Bronchus fibroblast of lung (primary cell): ENCODE measurements around the gene GCHFR. TPM values are rescaled to one million over a fixed set of nuclear protein-coding genes. Genes with fewer than 3 reads are reported as not detected.

Source experiments
- total RNA-seq: library from RNA; depleted of rRNA; stranded (reverse); fragments of >200 nt; gene quantifications from 2 replicates; pipeline ENCODE4 v1.2.3, GENCODE V29; 2015

GCHFR gene
- 4.2 and 4.8 TPM in 2 replicates for total RNA-seq

GRCh38 chr15:40763801-40764628, at the start of gene GCHFR:
GCHFR (plus strand) TSS chr15:40764068; CDS start chr15:40764181, 113 bp downstream.

GRCh38 chr15:40754883-40755811, 8.7 kb upstream of the GCHFR start, which contains the start of gene RMDN3:
RMDN3 (minus strand) TSS chr15:40755254; CDS start chr15:40754783, 471 bp downstream.

GRCh38 chr15:40769274-40770146, 5.6 kb downstream of the GCHFR start, which contains the start of gene C15orf62:
C15orf62 (plus strand) TSS chr15:40769980; CDS start chr15:40770496, 516 bp downstream.

GRCh38 chr15:40807028-40807887, 43.4 kb downstream of the GCHFR start, which contains the start of the genes DNAJC17 and ZFYVE19:
DNAJC17 (minus strand) TSS chr15:40807473; CDS start chr15:40807446, 27 bp downstream.
ZFYVE19 (plus strand) TSS chr15:40807089; CDS start chr15:40807590, 501 bp downstream.

Other genes with a start within 250 kb of the GCHFR start
- 18.1 and 20.5 TPM in 2 replicates for gene CCDC32, start 199.0 kb upstream of the GCHFR start, total RNA-seq
- gene RPUSD2, start 194.8 kb upstream of the GCHFR start, total RNA-seq: 10.9 and 13.2 TPM in 2 replicates
- gene KNL1, start 169.8 kb upstream of the GCHFR start, total RNA-seq: 15.5 and 21.4 TPM in 2 replicates
- 12.9 and 14.1 TPM in 2 replicates for gene RAD51, start 68.9 kb upstream of the GCHFR start, total RNA-seq
- gene RMDN3, start 8.8 kb upstream of the GCHFR start, total RNA-seq: 11.4 and 16.8 TPM in 2 replicates
- not detected in 2 replicates for gene C15orf62, start 5.9 kb downstream of the GCHFR start, total RNA-seq
- gene ZFYVE19, start 43.0 kb downstream of the GCHFR start, total RNA-seq: 20.1 and 32.3 TPM in 2 replicates
- 33.9 and 60.5 TPM in 2 replicates for gene DNAJC17, start 43.4 kb downstream of the GCHFR start, total RNA-seq
- not detected in 2 replicates for gene PPP1R14D, start 64.6 kb downstream of the GCHFR start, total RNA-seq
- 2.5 and 4.3 TPM in 2 replicates for gene SPINT1, start 80.0 kb downstream of the GCHFR start, total RNA-seq
- not detected in 2 replicates for gene RHOV, start 110.2 kb downstream of the GCHFR start, total RNA-seq
- gene VPS18, start 130.4 kb downstream of the GCHFR start, total RNA-seq: 24.0 and 26.6 TPM in 2 replicates
- gene DLL4, start 165.3 kb downstream of the GCHFR start, total RNA-seq: under 0.01 and 0.15 TPM in 2 replicates
- 73.6 and 79.5 TPM in 2 replicates for gene CHAC1, start 189.4 kb downstream of the GCHFR start, total RNA-seq